Measurements from ENCODE around the gene SCAMP2. TPM values are rescaled to one million over a fixed set of nuclear protein-coding genes. Genes with fewer than 3 reads are reported as not detected.

Gene SCAMP2
- total and polyA plus RNA-seq, 2 donors (not counting 1 experiment from before 2014, with no cell fraction given) = 85.1 to 105 TPM

DNA sequence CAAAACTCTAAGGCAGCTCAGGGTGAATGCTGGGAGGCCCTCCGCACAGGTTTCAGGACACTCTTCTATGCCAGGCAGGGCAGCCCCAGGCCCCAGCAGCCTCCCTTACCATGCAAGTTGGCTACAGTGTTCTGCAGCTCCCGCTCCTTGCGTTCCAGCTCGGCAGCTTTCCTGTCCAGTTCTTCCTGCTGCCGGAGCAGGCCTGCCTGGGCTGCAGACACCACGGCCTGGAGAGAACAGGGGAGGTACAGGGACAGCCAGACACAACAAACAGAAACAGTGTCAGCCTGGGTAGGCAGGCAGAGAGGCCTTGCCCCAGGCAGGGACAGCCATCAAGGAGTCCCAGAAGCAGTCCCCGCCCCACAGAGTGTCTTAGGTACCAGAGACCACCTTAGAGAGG lies 21.2 kb downstream of the SCAMP2 start:
- H3K27me3 ChIP-seq (replicated peaks in 1 of 4; ENCODE audit: control extremely low read depth in 1 of 4, control insufficient read depth in 3 of 4, insufficient read depth in 4 of 4, low read length in 3 of 4) = no peaks in the 10 kb centered on the region
- H3K79me2 ChIP-seq (ENCODE audit: control insufficient read depth, insufficient read depth, low read length) = peaks cover 23% of the 10 kb centered on the region
- intact Hi-C loops (cut with micrococcal nuclease) = no loop called here
- Mint-ChIP-seq H3K9me3 (ENCODE audit: insufficient read depth) (no peaks in the 10 kb centered on the region), H3K4me3 (no peak overlapping the region), H3K27me3 (no peaks in the 10 kb centered on the region), H3K27ac (no peak overlapping the region), H3K4me1 (peaks cover 16% of the 10 kb centered on the region)
- no peak overlapping the region for H3K9ac ChIP-seq (ENCODE audit: low read length)
- no peak overlapping the region for H3K27ac ChIP-seq (ENCODE audit: low read length in 2 of 2)
- H3K4me3 ChIP-seq (ENCODE audit: control extremely low read depth in 1 of 5, extremely low read depth in 1 of 5, insufficient read depth in 1 of 5, low read depth in 2 of 5, low read length in 4 of 5) = no peak overlapping the region
- CTCF ChIA-PET = no interaction called here
- H3K36me3 ChIP-seq (replicated peaks in 1 of 2; ENCODE audit: control extremely low read depth in 1 of 2, control insufficient read depth in 1 of 2, extremely low read depth in 1 of 2, insufficient read depth in 2 of 2, low read length in 1 of 2) = peaks cover 1 to 65% of the 10 kb centered on the region in 2 experiments
- peaks cover 48% of the 10 kb centered on the region for H4K20me1 ChIP-seq (ENCODE audit: control insufficient read depth, insufficient read depth, low read length, poor library complexity, severe bottlenecking)
- H3K4me1 ChIP-seq (ENCODE audit: control insufficient read depth in 2 of 2, insufficient read depth in 2 of 2, low read length in 2 of 2) = peaks cover 6 to 12% of the 10 kb centered on the region in 2 donors
- no peaks in the 10 kb centered on the region for H3K9me3 ChIP-seq (ENCODE audit: control extremely low read depth in 1 of 3, control insufficient read depth in 2 of 3, insufficient read depth in 1 of 3, low read length in 2 of 3)
- no peak for ATAC-seq (ENCODE audit: low read depth)
- no peak overlapping the region for H3K4me2 ChIP-seq (replicated peaks; ENCODE audit: low read depth, low read length, poor library complexity, severe bottlenecking)
- WGBS (ENCODE audit: insufficient coverage) = 100% methylated on average over 7 of the region's 7 CpGs
- no peak for TF ChIP-seq EZH2 (IDR thresholded peaks at IDR 0.05; ENCODE audit: borderline replicate concordance, insufficient read depth, low read depth, low read length, poor library complexity, severe bottlenecking)
- TF ChIP-seq, protein P1, sequence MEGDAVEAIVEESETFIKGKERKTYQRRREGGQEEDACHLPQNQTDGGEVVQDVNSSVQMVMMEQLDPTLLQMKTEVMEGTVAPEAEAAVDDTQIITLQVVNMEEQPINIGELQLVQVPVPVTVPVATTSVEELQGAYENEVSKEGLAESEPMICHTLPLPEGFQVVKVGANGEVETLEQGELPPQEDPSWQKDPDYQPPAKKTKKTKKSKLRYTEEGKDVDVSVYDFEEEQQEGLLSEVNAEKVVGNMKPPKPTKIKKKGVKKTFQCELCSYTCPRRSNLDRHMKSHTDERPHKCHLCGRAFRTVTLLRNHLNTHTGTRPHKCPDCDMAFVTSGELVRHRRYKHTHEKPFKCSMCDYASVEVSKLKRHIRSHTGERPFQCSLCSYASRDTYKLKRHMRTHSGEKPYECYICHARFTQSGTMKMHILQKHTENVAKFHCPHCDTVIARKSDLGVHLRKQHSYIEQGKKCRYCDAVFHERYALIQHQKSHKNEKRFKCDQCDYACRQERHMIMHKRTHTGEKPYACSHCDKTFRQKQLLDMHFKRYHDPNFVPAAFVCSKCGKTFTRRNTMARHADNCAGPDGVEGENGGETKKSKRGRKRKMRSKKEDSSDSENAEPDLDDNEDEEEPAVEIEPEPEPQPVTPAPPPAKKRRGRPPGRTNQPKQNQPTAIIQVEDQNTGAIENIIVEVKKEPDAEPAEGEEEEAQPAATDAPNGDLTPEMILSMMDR (IDR thresholded peaks at IDR 0.05) = no peak
- POLR2A ChIA-PET = no interaction called here
- no peak overlapping the region for H2AFZ ChIP-seq (ENCODE audit: insufficient read depth, low read depth, low read length, poor library complexity, severe bottlenecking)
- DNase-seq = no peak

DNA sequence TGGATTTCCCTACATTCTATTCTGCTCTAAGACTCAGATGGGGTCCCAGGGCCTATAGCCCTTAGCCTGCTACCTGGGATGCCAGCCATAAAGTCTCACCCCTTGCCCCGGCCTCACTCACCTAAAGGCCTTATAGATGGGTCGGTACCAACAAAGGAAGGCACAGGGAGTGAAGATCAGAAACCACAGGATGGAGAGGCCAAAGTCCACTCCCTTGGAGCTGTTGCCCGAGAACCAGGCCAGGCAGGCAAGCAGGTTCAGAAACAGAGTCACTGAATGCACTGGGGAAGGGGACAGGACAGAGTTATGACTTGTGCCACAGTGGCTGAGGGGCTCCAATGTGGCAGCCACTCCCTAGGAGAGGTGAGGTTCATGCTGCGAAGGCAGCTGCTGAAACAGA lies 22.8 kb downstream of the SCAMP2 start:
- DNase-seq (no peak), ATAC-seq (ENCODE audit: low read depth) (no peak)
- no peak overlapping the region for H3K4me3 ChIP-seq (ENCODE audit: control extremely low read depth in 1 of 5, extremely low read depth in 1 of 5, insufficient read depth in 1 of 5, low read depth in 2 of 5, low read length in 4 of 5)
- Mint-ChIP-seq H3K4me1 (peaks cover 13% of the 10 kb centered on the region), H3K27me3 (no peaks in the 10 kb centered on the region), H3K9me3 (ENCODE audit: insufficient read depth) (no peaks in the 10 kb centered on the region), H3K27ac (no peak overlapping the region), H3K4me3 (no peak overlapping the region)
- H3K9me3 ChIP-seq (ENCODE audit: control extremely low read depth in 1 of 3, control insufficient read depth in 2 of 3, insufficient read depth in 1 of 3, low read length in 2 of 3) = no peaks in the 10 kb centered on the region
- no peak overlapping the region for H3K4me2 ChIP-seq (replicated peaks; ENCODE audit: low read depth, low read length, poor library complexity, severe bottlenecking)
- ChIA-PET CTCF (interaction anchor here (1.1 kb wide), 1 partner anchor 79 kb away, joined by 3 read pairs; no protein-coding TSS in a partner anchor), POLR2A (no interaction called here)
- H3K4me1 ChIP-seq (ENCODE audit: control insufficient read depth in 2 of 2, insufficient read depth in 2 of 2, low read length in 2 of 2) = peaks cover 3 to 6% of the 10 kb centered on the region in 2 donors
- peaks cover 9% of the 10 kb centered on the region for H3K79me2 ChIP-seq (ENCODE audit: control insufficient read depth, insufficient read depth, low read length)
- no peak overlapping the region for H3K27ac ChIP-seq (ENCODE audit: low read length in 2 of 2)
- intact Hi-C loops (cut with micrococcal nuclease) = no loop called here
- peaks cover 1 to 69% of the 10 kb centered on the region in 2 experiments for H3K36me3 ChIP-seq (replicated peaks in 1 of 2; ENCODE audit: control extremely low read depth in 1 of 2, control insufficient read depth in 1 of 2, extremely low read depth in 1 of 2, insufficient read depth in 2 of 2, low read length in 1 of 2)
- no peak overlapping the region for H2AFZ ChIP-seq (ENCODE audit: insufficient read depth, low read depth, low read length, poor library complexity, severe bottlenecking)
- H4K20me1 ChIP-seq (ENCODE audit: control insufficient read depth, insufficient read depth, low read length, poor library complexity, severe bottlenecking) = peaks cover 32% of the 10 kb centered on the region
- WGBS (ENCODE audit: insufficient coverage) = 100% methylated on average over 3 of the region's 4 CpGs
- no peak for TF ChIP-seq EZH2 (IDR thresholded peaks at IDR 0.05; ENCODE audit: borderline replicate concordance, insufficient read depth, low read depth, low read length, poor library complexity, severe bottlenecking)
- TF ChIP-seq, protein P1 (IDR thresholded peaks at IDR 0.05) = no peak
- no peaks in the 10 kb centered on the region for H3K27me3 ChIP-seq (replicated peaks in 1 of 4; ENCODE audit: control extremely low read depth in 1 of 4, control insufficient read depth in 3 of 4, insufficient read depth in 4 of 4, low read length in 3 of 4)
- no peak overlapping the region for H3K9ac ChIP-seq (ENCODE audit: low read length)

Measured in B cell (primary cell).